Hindlimb muscle (tissue), 1 donor: ENCODE results near the gene ZNF726. TPM values are rescaled to one million over a fixed set of nuclear protein-coding genes. Genes with fewer than 3 reads are reported as not detected.
"Not testable (repeated sequence)": the region's sequence is repeated elsewhere in the genome, so short reads cannot be mapped to it uniquely, and the experiment has no call there.

Experiments
- DNase-seq: peaks from one replicate; pipeline ENCODE4 v3.0.0-alpha.2; 2013
- polyA plus RNA-seq: library from polyadenylated mRNA; unstranded; fragments of 120-200 nt; gene quantifications from one replicate; pipeline ENCODE4 v1.2.1, GENCODE V29; 2013; ENCODE audit not compliant: insufficient read length

The ZNF726 gene
- polyA plus RNA-seq, 1 donor, result 3.6 TPM

- DNase-seq, result no peak
Observed at GRCh38 chr19:23946569-23946968, 31.9 kb downstream of the ZNF726 start.

- DNase-seq, result no peak
Observed at GRCh38 chr19:23949611-23950010, 34.9 kb downstream of the ZNF726 start.

DNA sequence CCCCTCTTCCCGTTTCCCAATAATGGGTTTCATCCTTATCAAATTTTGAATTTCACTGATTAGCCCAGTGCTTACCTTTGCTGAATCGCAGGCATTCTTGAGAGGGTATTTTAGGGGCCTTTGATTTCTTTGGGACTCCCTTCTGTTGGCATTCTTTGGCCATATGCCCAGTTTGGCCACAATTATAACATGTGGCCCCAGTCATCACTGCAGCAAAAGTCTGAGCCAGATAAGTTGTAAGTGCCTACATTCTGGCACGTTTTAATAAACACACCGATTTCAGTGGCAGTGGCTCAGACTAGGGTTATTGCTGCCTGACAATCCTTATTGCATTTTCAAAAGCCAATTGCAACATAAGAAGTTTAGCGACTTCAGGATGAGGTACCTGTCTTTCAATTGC, 41.4 kb downstream of the ZNF726 start:
- DNase-seq, result no peak

GRCh38 chr19:23957660-23958281, 43.1 kb downstream of the ZNF726 start:
- DNase-seq, result no peak

DNA sequence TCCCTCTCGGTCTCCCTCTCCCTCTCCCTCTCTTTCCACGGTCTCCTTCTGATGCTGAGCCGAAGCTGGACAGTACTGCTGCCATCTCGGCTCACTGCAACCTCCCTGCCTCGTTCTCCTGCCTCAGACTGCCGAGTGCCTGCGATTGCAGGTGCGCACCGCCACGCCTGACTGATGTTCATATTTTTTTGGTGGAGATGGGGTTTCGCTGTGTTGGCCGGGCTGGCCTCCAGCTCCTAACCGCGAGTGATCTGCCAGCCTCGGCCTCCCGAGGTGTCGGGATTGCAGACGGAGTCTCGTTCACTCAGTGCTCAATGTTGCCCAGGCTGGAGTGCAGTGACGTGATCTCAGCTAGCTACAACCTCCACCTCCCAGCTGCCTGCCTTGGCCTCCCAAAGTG, 48.7 kb downstream of the ZNF726 start:
- DNase-seq, result not testable (repeated sequence)

DNA sequence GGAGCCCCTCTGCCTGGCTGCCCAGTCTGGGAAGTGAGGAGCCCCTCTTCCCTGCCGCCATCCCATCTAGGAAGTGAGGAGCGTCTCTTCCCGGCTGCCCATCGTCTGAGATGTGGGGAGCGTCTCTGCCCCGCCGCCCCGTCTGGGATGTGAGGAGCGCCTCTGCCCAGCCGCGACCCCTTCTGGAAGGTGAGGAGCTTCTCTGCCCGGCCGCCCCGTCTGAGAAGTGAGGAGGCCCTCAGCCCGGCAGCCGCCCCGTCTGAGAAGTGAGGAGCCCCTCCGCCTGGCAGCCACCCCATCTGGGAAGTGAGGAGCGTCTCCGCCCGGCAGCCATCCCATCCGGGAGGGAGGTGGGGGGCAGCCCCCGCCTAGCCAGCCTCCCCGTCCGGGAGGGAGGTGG, 49.2 kb downstream of the ZNF726 start:
- not testable (repeated sequence) for DNase-seq

DNA sequence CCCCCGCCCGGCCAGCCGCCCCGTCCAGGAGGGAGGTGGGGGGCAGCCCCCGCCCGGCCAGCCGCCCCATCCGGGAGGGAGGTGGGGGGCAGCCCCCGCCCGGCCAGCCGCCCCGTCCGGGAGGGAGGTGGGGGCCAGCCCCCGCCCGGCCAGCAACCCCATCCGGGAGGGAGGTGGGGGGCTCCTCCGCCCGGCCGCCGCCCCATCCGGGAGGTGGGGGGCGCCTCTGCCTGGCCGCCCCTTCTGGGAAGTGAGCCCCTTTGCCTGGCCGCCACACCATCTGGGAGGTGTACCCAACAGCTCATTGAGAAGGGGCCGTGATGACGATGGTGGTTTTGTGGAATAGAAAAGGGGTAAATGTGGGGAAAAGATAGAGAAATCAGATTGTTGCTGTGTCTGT, 49.6 kb downstream of the ZNF726 start:
- DNase-seq, result not testable (repeated sequence)

DNA sequence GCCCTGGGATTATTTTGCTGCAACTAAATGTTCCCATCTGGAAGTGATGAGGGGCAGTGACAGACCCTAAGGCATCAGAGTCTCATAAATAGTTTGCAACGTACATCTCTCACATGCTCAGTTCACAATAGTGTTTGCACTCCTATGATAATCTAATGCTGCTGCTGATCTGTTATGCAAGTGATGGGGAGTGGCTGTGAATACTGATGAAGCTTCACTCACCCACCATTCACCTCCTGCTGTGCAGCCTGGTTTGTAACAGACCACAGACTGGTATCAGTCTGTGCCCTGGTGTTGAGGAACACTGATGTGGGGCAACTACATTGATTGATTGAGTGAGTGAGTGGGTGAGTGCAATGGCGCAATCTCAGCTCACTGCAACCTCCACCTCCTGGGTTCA, 54.9 kb downstream of the ZNF726 start:
- no peak for DNase-seq

GRCh38 chr19:23971598-23971997, 56.9 kb downstream of the ZNF726 start:
- DNase-seq, result peak; percentile 11

GRCh38 chr19:23972161-23972560, 57.5 kb downstream of the ZNF726 start:
- DNase-seq, result peak; percentile 4

- no peak for DNase-seq
Observed at GRCh38 chr19:23974941-23975340, 60.3 kb downstream of the ZNF726 start.

DNA sequence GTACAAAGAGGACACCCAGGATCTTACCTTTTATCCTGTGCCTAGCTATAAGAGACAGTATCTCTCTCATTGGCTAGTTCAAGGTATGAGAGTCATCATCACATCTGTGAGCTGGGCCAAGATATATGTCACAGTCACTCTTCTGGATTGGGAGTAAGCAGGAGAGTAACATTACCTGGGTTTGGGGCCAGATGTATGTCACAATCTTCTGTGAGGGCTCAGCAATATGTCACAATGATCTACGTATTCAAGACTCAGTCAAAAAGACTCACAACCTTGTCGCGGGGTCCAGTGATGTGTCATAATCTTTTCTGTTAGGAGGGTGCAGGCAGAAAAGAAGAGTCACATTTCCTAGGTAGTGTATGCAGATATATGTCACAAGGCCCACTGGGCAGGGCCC, 61.9 kb downstream of the ZNF726 start:
- not testable (repeated sequence) for DNase-seq

DNA sequence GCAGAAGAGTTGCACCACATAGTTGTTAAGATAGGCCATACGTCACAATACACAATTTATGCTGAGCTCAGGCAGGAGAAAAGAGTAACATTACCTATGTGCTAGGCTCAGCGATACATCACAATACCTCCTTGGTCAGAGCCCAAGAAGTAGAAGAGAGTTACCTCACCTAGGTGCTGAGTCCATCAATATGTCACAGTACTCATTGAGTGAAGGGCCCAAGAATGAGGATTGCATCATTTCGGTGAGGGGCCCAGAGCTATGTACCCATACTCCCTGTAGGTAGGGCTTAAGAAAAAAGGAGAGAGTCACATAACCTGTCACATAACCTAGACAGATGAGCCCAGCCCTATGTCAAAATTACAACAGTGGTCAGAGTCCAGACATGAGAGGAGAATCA, 62.6 kb downstream of the ZNF726 start:
- DNase-seq, result not testable (repeated sequence)

GRCh38 chr19:23978068-23978467, 63.4 kb downstream of the ZNF726 start:
- no peak for DNase-seq

- DNase-seq, result no peak
Observed at GRCh38 chr19:23980805-23981204, 66.1 kb downstream of the ZNF726 start.

- no peak for DNase-seq
Observed at GRCh38 chr19:23981863-23982262, 67.2 kb downstream of the ZNF726 start.

DNA sequence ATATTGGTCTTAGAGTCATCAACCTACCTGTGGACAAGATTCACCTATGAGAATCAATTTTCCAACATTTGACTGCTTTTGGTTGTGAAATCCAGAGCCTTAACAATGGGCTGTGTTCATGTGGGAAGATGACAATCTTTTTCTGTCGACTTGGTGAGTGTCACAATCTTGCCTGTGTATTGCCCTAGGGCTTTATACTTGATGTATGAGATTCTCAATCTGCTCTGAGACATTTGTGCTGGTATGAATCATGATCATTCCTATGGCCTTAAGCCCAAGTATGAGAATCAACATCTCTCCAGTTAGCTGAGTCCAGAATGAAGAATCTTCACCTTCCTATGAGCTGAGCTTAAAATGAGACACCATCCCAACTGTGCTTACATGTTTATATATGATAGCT, 68.7 kb downstream of the ZNF726 start:
- DNase-seq, result no peak

Other genes starting within 250 kb of the ZNF726 start
- gene ZNF675, start 227.7 kb upstream of the ZNF726 start, polyA plus RNA-seq, result 7.4 TPM
- gene ZNF681, start 156.0 kb upstream of the ZNF726 start, polyA plus RNA-seq, result 2.8 TPM
- gene ZNF254, start 172.3 kb downstream of the ZNF726 start, polyA plus RNA-seq, result 12.8 TPM